Measurements from ENCODE around the gene BEAN1. TPM values are rescaled to one million over a fixed set of nuclear protein-coding genes. Genes with fewer than 3 reads are reported as not detected.

BEAN1 gene
- total and polyA plus RNA-seq, 2 experiments from 2014 or later: 0.07 to 0.10 TPM

GRCh38 chr16:66443269-66443652 is 16.2 kb downstream of the BEAN1 start:
- no peak overlapping the region for H3K4me3 Mint-ChIP-seq
- H3K27me3 ChIP-seq (ENCODE audit: insufficient read depth): no peaks in the 10 kb centered on the region
- no peak for DNase-seq (ENCODE audit: low spot score)
- H2AFZ ChIP-seq: no peak overlapping the region
- peaks cover 5% of the 10 kb centered on the region; the same call in 1 of the 3 replicates for H3K4me1 Mint-ChIP-seq
- H3K27ac ChIP-seq (ENCODE audit: low read depth): no peak overlapping the region
- no peaks in the 10 kb centered on the region for H3K9me2 ChIP-seq (ENCODE audit: insufficient read depth)
- H3K4me2 ChIP-seq: no peak overlapping the region
- no peaks in the 10 kb centered on the region for H3K36me3 Mint-ChIP-seq (ENCODE audit: low read depth)
- no peak overlapping the region for H3K4me3 ChIP-seq
- no peak overlapping the region for H3K27ac Mint-ChIP-seq
- no peak for TF ChIP-seq POLR2AphosphoS5 (IDR thresholded peaks at IDR 0.05; ENCODE audit: low read depth)
- TF ChIP-seq CTCF (conservative IDR thresholded peaks at IDR 0.05; ENCODE audit: low read depth in 2 of 2): no peak
- TF ChIP-seq ZNF114 (CRISPR knock-in tag; IDR thresholded peaks at IDR 0.05): no peak
- no peak for TF ChIP-seq JUNB (IDR thresholded peaks at IDR 0.05; ENCODE audit: unreplicated experiment)
- no peak for TF ChIP-seq ZNF331 (CRISPR knock-in tag; IDR thresholded peaks at IDR 0.05; ENCODE audit: low read depth)
- no peak for TF ChIP-seq CREB1 (CRISPR knock-in tag; IDR thresholded peaks at IDR 0.05; ENCODE audit: low read depth)
- no peak for TF ChIP-seq ZNF462 (CRISPR knock-in tag; IDR thresholded peaks at IDR 0.05)
- no peak for TF ChIP-seq EZH2phosphoT487 (IDR thresholded peaks at IDR 0.05; ENCODE audit: unreplicated experiment)
- TF ChIP-seq REST (IDR thresholded peaks at IDR 0.05; ENCODE audit: unreplicated experiment): no peak
- TF ChIP-seq STAT1 (IDR thresholded peaks at IDR 0.05; ENCODE audit: unreplicated experiment): no peak
- no peak for TF ChIP-seq ETS1 (IDR thresholded peaks at IDR 0.05)
- no peak for TF ChIP-seq EZH2 (IDR thresholded peaks at IDR 0.05; ENCODE audit: low read depth, unreplicated experiment)
- TF ChIP-seq NANOG (IDR thresholded peaks at IDR 0.05; ENCODE audit: borderline replicate concordance): no peak
- no peaks in the 10 kb centered on the region for H4K20me1 ChIP-seq (replicated peaks; ENCODE audit: insufficient read depth)
- ATAC-seq: no peak
- H3K27me3 Mint-ChIP-seq (ENCODE audit: insufficient read depth, low read depth, poor library complexity): peaks cover 5% of the 10 kb centered on the region
- no peaks in the 10 kb centered on the region for H3F3A ChIP-seq (replicated peaks; ENCODE audit: low read depth)
- H3K9me3 Mint-ChIP-seq: no peaks in the 10 kb centered on the region
- H3K36me3 ChIP-seq (ENCODE audit: insufficient read depth): no peaks in the 10 kb centered on the region
- no peaks in the 10 kb centered on the region for H3K4me1 ChIP-seq (ENCODE audit: insufficient read depth)
- H3K79me2 ChIP-seq (replicated peaks; ENCODE audit: insufficient read depth): no peaks in the 10 kb centered on the region

All from GM23338 (cell line).